Measurements from ENCODE around the gene OPN3.

DNA sequence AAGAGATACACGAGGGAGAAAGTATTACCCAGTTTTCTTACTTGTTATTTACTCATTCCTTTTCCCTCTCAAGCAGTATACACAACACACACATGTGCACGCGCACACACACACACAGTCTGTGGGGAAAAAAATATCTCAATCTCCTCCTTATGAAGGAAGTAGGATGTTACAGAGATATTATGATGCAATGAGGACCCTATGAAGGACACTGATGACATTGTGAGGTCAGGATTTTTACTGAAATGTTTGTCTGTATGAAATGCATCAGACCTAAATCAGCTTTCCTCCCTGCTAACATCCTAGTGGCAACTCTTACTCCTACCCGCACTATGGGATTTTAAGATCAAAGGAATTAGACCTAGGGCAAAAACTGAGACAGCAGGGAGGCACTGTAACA, 11.8 kb upstream of the OPN3 start, which contains the start of gene WDR64:
- TF ChIP-seq, protein P1, sequence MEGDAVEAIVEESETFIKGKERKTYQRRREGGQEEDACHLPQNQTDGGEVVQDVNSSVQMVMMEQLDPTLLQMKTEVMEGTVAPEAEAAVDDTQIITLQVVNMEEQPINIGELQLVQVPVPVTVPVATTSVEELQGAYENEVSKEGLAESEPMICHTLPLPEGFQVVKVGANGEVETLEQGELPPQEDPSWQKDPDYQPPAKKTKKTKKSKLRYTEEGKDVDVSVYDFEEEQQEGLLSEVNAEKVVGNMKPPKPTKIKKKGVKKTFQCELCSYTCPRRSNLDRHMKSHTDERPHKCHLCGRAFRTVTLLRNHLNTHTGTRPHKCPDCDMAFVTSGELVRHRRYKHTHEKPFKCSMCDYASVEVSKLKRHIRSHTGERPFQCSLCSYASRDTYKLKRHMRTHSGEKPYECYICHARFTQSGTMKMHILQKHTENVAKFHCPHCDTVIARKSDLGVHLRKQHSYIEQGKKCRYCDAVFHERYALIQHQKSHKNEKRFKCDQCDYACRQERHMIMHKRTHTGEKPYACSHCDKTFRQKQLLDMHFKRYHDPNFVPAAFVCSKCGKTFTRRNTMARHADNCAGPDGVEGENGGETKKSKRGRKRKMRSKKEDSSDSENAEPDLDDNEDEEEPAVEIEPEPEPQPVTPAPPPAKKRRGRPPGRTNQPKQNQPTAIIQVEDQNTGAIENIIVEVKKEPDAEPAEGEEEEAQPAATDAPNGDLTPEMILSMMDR (IDR thresholded peaks at IDR 0.05 in 4 of 5, conservative IDR thresholded peaks at IDR 0.05 in 1 of 5) = no peak
- TF ChIP-seq POLR2A (IDR thresholded peaks at IDR 0.05) = no peak
